DOHH2 (cell line): Measurements from ENCODE around the gene LGALS9C.
"Not testable (repeated sequence)": the region's sequence is repeated elsewhere in the genome, so short reads cannot be mapped to it uniquely, and the experiment has no call there.

ENCODE experiments used
- EZH2phosphoT487 ChIP-seq: fragments of 200-600 bp; sonication (generic); IDR thresholded peaks from 2 replicates; pipeline ENCODE4 v1.6.1; 2017; ENCODE audit warnings: borderline replicate concordance, mild to moderate bottlenecking, antibody characterized with exemption, low read length, moderate library complexity, mixed read lengths
- TF ChIP-seq, protein P1 (sequence below): fragments of 200-600 bp; sonication (generic); IDR thresholded peaks from one replicate; pipeline ENCODE4 v1.5.1; 2014; ENCODE audit warnings: antibody characterized with exemption, mild to moderate bottlenecking, low read depth, low read length; ENCODE audit not compliant: poor library complexity, severe bottlenecking

DNA sequence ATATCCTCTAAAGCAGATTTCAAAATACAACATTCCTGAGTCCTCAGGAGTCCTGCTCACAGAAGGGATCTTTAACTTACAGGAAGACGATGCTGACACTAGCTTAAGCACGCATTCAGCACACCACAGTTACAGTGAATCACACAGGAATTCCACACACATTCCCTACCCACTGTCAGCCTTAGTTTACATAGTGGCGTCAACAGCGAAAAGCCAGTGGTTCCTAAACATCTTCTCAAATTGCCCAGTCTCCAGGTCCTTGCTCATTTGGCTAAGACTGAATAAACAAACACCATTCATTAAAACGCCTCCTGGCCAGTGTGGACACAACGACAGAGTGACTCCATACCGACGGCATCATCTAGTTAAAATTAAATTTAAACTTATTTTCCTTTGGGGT lies 17.6 kb upstream of the LGALS9C start:
- TF ChIP-seq, protein P1, sequence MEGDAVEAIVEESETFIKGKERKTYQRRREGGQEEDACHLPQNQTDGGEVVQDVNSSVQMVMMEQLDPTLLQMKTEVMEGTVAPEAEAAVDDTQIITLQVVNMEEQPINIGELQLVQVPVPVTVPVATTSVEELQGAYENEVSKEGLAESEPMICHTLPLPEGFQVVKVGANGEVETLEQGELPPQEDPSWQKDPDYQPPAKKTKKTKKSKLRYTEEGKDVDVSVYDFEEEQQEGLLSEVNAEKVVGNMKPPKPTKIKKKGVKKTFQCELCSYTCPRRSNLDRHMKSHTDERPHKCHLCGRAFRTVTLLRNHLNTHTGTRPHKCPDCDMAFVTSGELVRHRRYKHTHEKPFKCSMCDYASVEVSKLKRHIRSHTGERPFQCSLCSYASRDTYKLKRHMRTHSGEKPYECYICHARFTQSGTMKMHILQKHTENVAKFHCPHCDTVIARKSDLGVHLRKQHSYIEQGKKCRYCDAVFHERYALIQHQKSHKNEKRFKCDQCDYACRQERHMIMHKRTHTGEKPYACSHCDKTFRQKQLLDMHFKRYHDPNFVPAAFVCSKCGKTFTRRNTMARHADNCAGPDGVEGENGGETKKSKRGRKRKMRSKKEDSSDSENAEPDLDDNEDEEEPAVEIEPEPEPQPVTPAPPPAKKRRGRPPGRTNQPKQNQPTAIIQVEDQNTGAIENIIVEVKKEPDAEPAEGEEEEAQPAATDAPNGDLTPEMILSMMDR = not testable (repeated sequence)
- TF ChIP-seq EZH2phosphoT487 = not testable (repeated sequence)
